Esophagus muscularis mucosa (tissue), 4 donors: ENCODE data around the gene RNASE3.

Source experiments
- CTCF ChIP-seq, 3 experiments: fragments of 200-600 bp in 2 of 3; fragments of 450-650 bp in 1 of 3; sonication (generic) in 2 of 3; IDR thresholded peaks; one replicate each; pipeline ENCODE4 v1.5.1; 2017 to 2019; ENCODE audit warnings: antibody characterized with exemption in 3 of 3, mild to moderate bottlenecking in 2 of 3, moderate library complexity in 1 of 3
- EP300 ChIP-seq: sonication (generic); formaldehyde crosslinking; IDR thresholded peaks from one replicate; pipeline ENCODE4 v1.6.1; 2017; ENCODE audit warnings: antibody characterized with exemption
- POLR2AphosphoS5 ChIP-seq, 2 donors: sonication (generic); formaldehyde crosslinking; IDR thresholded peaks; one replicate each; pipeline ENCODE4 v1.6.1; 2017; ENCODE audit warnings: antibody characterized with exemption in 2 of 2

- no peak for TF ChIP-seq CTCF (IDR thresholded peaks at IDR 0.05)
- TF ChIP-seq EP300 = no peak
- no peak for TF ChIP-seq POLR2AphosphoS5 (IDR thresholded peaks at IDR 0.05)
These were observed 38.1 kb upstream of the RNASE3 start for GRCh38 chr14:20853042-20853441.
